Hepatocyte (in vitro differentiated cells): ENCODE results near the gene ARL15.

ENCODE experiments used
- CTCF ChIP-seq: fragments of 200-600 bp; sonication (generic); IDR thresholded peaks from 2 replicates; pipeline ENCODE4 v1.5.1; 2016; ENCODE audit warnings: antibody characterized with exemption, mild to moderate bottlenecking; ENCODE audit not compliant: poor library complexity
- EZH2 ChIP-seq: fragments of 200-600 bp; sonication (generic); IDR thresholded peaks from 2 replicates; pipeline ENCODE4 v1.6.1; 2016; ENCODE audit warnings: antibody characterized with exemption, mild to moderate bottlenecking, borderline replicate concordance
- EZH2phosphoT487 ChIP-seq: fragments of 200-600 bp; sonication (generic); IDR thresholded peaks from one replicate; pipeline ENCODE4 v1.6.1; 2018; ENCODE audit warnings: antibody characterized with exemption, mild to moderate bottlenecking, low read depth, moderate library complexity; ENCODE audit not compliant: unreplicated experiment, severe bottlenecking

GRCh38 chr5:53874409-53874808 lies 436.0 kb downstream of the ARL15 start:
- TF ChIP-seq CTCF (no peak), EZH2 (no peak), EZH2phosphoT487 (no peak)
